Hematopoietic multipotent progenitor cell (in vitro differentiated cells): ENCODE results near the gene ARMC2. TPM values are rescaled to one million over a fixed set of nuclear protein-coding genes. Genes with fewer than 3 reads are reported as not detected.
"Not testable (repeated sequence)": the region's sequence is repeated elsewhere in the genome, so short reads cannot be mapped to it uniquely, and the experiment has no call there.

Experiments used
- DNase-seq, 3 donors: peaks; one replicate each; pipeline ENCODE4 v3.0.0-alpha.2; 2011 to 2015; ENCODE audit warnings: low read depth in 2 of 3, low spot score in 2 of 3
- total RNA-seq: library from RNA; depleted of rRNA; stranded (reverse); fragments of >200 nt; gene quantifications from one replicate; pipeline ENCODE4 v1.2.3, GENCODE V29; 2012

Gene ARMC2
- total RNA-seq, 1 donor: 2.4 TPM

- DNase-seq: no peak
Measured at GRCh38 chr6:108868647-108869046, 20.4 kb downstream of the ARMC2 start.

GRCh38 chr6:108869876-108870275 lies 21.7 kb downstream of the ARMC2 start:
- no peak for DNase-seq

- no peak for DNase-seq
Measured at GRCh38 chr6:108870357-108870756, 22.1 kb downstream of the ARMC2 start.

- no peak for DNase-seq
Measured at GRCh38 chr6:108872141-108872557, 23.9 kb downstream of the ARMC2 start.

GRCh38 chr6:108872575-108872974 lies 24.4 kb downstream of the ARMC2 start:
- DNase-seq: no peak

GRCh38 chr6:108873251-108873650 lies 25.0 kb downstream of the ARMC2 start:
- no peak for DNase-seq

- no peak for DNase-seq
Measured at GRCh38 chr6:108873971-108874370, 25.7 kb downstream of the ARMC2 start.

GRCh38 chr6:108874470-108875160 lies 26.4 kb downstream of the ARMC2 start:
- peak in 2 of 3 donors; percentile 37 to 68 for DNase-seq

GRCh38 chr6:108875161-108875555 lies 26.9 kb downstream of the ARMC2 start:
- DNase-seq: no peak

GRCh38 chr6:108877046-108877751 lies 29.0 kb downstream of the ARMC2 start:
- no peak for DNase-seq

GRCh38 chr6:108878942-108879341 lies 30.7 kb downstream of the ARMC2 start:
- no peak for DNase-seq

GRCh38 chr6:108883172-108883571 lies 35.0 kb downstream of the ARMC2 start:
- DNase-seq: no peak

- DNase-seq: no peak
Measured at GRCh38 chr6:108884211-108885059, 36.2 kb downstream of the ARMC2 start.

- no peak for DNase-seq
Measured at GRCh38 chr6:108888052-108888451, 39.8 kb downstream of the ARMC2 start.

GRCh38 chr6:108888745-108889144 lies 40.5 kb downstream of the ARMC2 start:
- DNase-seq: no peak

- not testable (repeated sequence) for DNase-seq
Measured at GRCh38 chr6:108890898-108891297, 42.7 kb downstream of the ARMC2 start.

- peak in 1 of 3 donors; percentile 34 for DNase-seq
Measured at GRCh38 chr6:108895571-108895970, 47.3 kb downstream of the ARMC2 start.

GRCh38 chr6:108896111-108896661 lies 48.0 kb downstream of the ARMC2 start:
- peak in 2 of 3 donors; percentile 66 to 72 for DNase-seq

GRCh38 chr6:108897371-108897770 lies 49.1 kb downstream of the ARMC2 start:
- no peak for DNase-seq

- peak in 2 of 3 donors; percentile 71 to 87 for DNase-seq
Measured at GRCh38 chr6:108902382-108902792, 54.2 kb downstream of the ARMC2 start.

GRCh38 chr6:108903796-108904195 lies 55.6 kb downstream of the ARMC2 start:
- DNase-seq: no peak
